Caco-2 (cell line): ENCODE measurements around the gene BCAN. TPM values are rescaled to one million over a fixed set of nuclear protein-coding genes. Genes with fewer than 3 reads are reported as not detected.

Experiments used
- BruUV-seq: library from RNA; stranded (reverse); fragments of 400-500 nt; replicated peaks from 2 replicates; lab custom pipeline; 2021; lab: Mats Ljungman, UMichigan
- CTCF ChIA-PET: fragments of 300-600 bp; sonication (Branson Sonifier 250); formaldehyde crosslinking; loops from one replicate; lab custom pipeline; 2022; ENCODE audit warnings: antibody characterized with exemption; lab: Charles Lee
- POLR2A ChIA-PET: fragments of 300-600 bp; sonication (Branson Sonifier 250); formaldehyde crosslinking; loops from one replicate; lab custom pipeline; 2022; ENCODE audit warnings: antibody characterized with exemption; lab: Charles Lee
- DNase-seq, 2 experiments: peaks; one replicate each; pipeline versions ENCODE4 v3.0.0 to v3.0.0-alpha.2; 2020 to 2022
- H3K27me3 ChIP-seq: replicated peaks from 2 replicates; pipeline ENCODE4 v1.6.0; 2011; ENCODE audit warnings: low read length; ENCODE audit not compliant: control insufficient read depth, insufficient read depth
- H3K36me3 ChIP-seq: 2 replicates; pipeline ENCODE4 v1.5.1; 2011; ENCODE audit warnings: low read length; ENCODE audit not compliant: control insufficient read depth, insufficient read depth
- H3K4me1 ChIP-seq: fragments of 250-450 bp; sonication (Bioruptor Pico); 2 replicates; pipeline ENCODE4 v1.5.1; 2020; ENCODE audit warnings: mild to moderate bottlenecking
- H3K4me3 ChIP-seq: 2 replicates; pipeline ENCODE4 v1.5.1; 2011; ENCODE audit warnings: low read depth, mild to moderate bottlenecking, control low read depth, low read length
- H3K9me3 ChIP-seq: fragments of 250-450 bp; sonication (Bioruptor Pico); 2 replicates; pipeline ENCODE4 v1.5.1; 2020; ENCODE audit warnings: mild to moderate bottlenecking, moderate library complexity
- H3K27ac Mint-ChIP-seq: one replicate; pipeline ENCODE4 v1.8.0; 2022; ENCODE audit warnings: mixed read lengths; ENCODE audit not compliant: unreplicated experiment
- H3K27me3 Mint-ChIP-seq: one replicate; pipeline ENCODE4 v1.8.0; 2022; ENCODE audit warnings: mixed read lengths; ENCODE audit not compliant: insufficient read depth, unreplicated experiment
- H3K36me3 Mint-ChIP-seq: one replicate; pipeline ENCODE4 v1.8.0; 2022; ENCODE audit warnings: mild to moderate bottlenecking, mixed read lengths; ENCODE audit not compliant: insufficient read depth, unreplicated experiment
- H3K4me1 Mint-ChIP-seq: one replicate; pipeline ENCODE4 v1.8.0; 2022; ENCODE audit warnings: low read depth, mixed read lengths; ENCODE audit not compliant: unreplicated experiment
- H3K4me3 Mint-ChIP-seq: one replicate; pipeline ENCODE4 v1.8.0; 2022; ENCODE audit warnings: mild to moderate bottlenecking, moderate library complexity, mixed read lengths; ENCODE audit not compliant: unreplicated experiment
- H3K9me3 Mint-ChIP-seq: one replicate; pipeline ENCODE4 v1.8.0; 2022; ENCODE audit warnings: mixed read lengths; ENCODE audit not compliant: unreplicated experiment
- CTCF ChIP-seq, 2 experiments: fragments of 200-600 bp in 1 of 2; IDR thresholded peaks; 1 replicate in 1 of 2; 2 replicates in 1 of 2; pipeline versions ENCODE4 v1.5.1 to v1.8.0; 2011 to 2022; ENCODE audit warnings: antibody characterized with exemption in 1 of 2, control low read depth in 1 of 2, inconsistent platforms in 1 of 2, low read depth in 1 of 2, low read length in 1 of 2, mild to moderate bottlenecking in 1 of 2, moderate library complexity in 1 of 2; ENCODE audit not compliant: insufficient read depth in 1 of 2, severe bottlenecking in 1 of 2, unreplicated experiment in 1 of 2
- intact Hi-C: fragments of 100-400 bp; cut with micrococcal nuclease; formaldehyde crosslinking; loops from one replicate; pipeline ENCODE4 v1.10.0; 2022; ENCODE audit not compliant: unreplicated experiment
- total RNA-seq: library from RNA; stranded (reverse); gene quantifications from 2 replicates; pipeline ENCODE4 v1.2.3, GENCODE V29; 2022

Gene BCAN
- total RNA-seq, 1 experiment from 2014 or later: not detected

GRCh38 chr1:156642265-156643048, 540 bp downstream of the BCAN start:
- no peak for DNase-seq
- intact Hi-C loops: no loop called here
- H3K4me3 Mint-ChIP-seq: no peak overlapping the region
- BruUV-seq: no TSS peak
- Histone ChIP-seq H3K9me3 (no peaks in the 10 kb centered on the region), H3K4me3 (no peak overlapping the region), H3K27me3 (no peaks in the 10 kb centered on the region), H3K4me1 (no peaks in the 10 kb centered on the region), H3K36me3 (no peaks in the 10 kb centered on the region)
- no peak overlapping the region for H3K27ac Mint-ChIP-seq
- no peak for TF ChIP-seq CTCF (IDR thresholded peaks at IDR 0.05; ENCODE audit: insufficient read depth in 1 of 2, low read depth in 1 of 2, low read length in 1 of 2, severe bottlenecking in 1 of 2, unreplicated experiment in 1 of 2)
- POLR2A ChIA-PET: no interaction called here
- H3K27me3 Mint-ChIP-seq: peaks cover 4% of the 10 kb centered on the region
- no peaks in the 10 kb centered on the region for H3K4me1 Mint-ChIP-seq
- no peaks in the 10 kb centered on the region for H3K9me3 Mint-ChIP-seq
- H3K36me3 Mint-ChIP-seq: no peaks in the 10 kb centered on the region
- CTCF ChIA-PET: interaction anchor here (1.0 to 1.2 kb wide), 2 partner anchors 13 to 18 kb away, joined by 3 to 4 read pairs; no protein-coding TSS in a partner anchor

- H3K9me3 Mint-ChIP-seq: no peaks in the 10 kb centered on the region
- ChIA-PET POLR2A (no interaction called here), CTCF (interaction anchor here (0.6 to 1.2 kb wide), 3 partner anchors 13 to 118 kb away, joined by 3 to 4 read pairs (median 4); no protein-coding TSS in a partner anchor)
- no peaks in the 10 kb centered on the region for H3K27me3 ChIP-seq
- no peak overlapping the region for H3K4me3 ChIP-seq
- no peaks in the 10 kb centered on the region for H3K36me3 ChIP-seq
- TF ChIP-seq CTCF (IDR thresholded peaks at IDR 0.05; ENCODE audit: insufficient read depth in 1 of 2, low read depth in 1 of 2, low read length in 1 of 2, severe bottlenecking in 1 of 2, unreplicated experiment in 1 of 2): no peak
- no peak overlapping the region for H3K27ac Mint-ChIP-seq
- H3K4me1 ChIP-seq: no peaks in the 10 kb centered on the region
- no peak overlapping the region for H3K4me3 Mint-ChIP-seq
- peaks cover 4% of the 10 kb centered on the region for H3K27me3 Mint-ChIP-seq
- H3K4me1 Mint-ChIP-seq: no peaks in the 10 kb centered on the region
- BruUV-seq: no TSS peak
- H3K36me3 Mint-ChIP-seq: no peaks in the 10 kb centered on the region
- no peak for DNase-seq
- H3K9me3 ChIP-seq: no peaks in the 10 kb centered on the region
- intact Hi-C loops: no loop called here
Measured at GRCh38 chr1:156643049-156643777, 1.3 kb downstream of the BCAN start.

GRCh38 chr1:156643778-156644092, 1.8 kb downstream of the BCAN start:
- H3K36me3 Mint-ChIP-seq: no peaks in the 10 kb centered on the region
- H3K4me3 ChIP-seq: no peak overlapping the region
- H3K4me1 ChIP-seq: no peaks in the 10 kb centered on the region
- POLR2A ChIA-PET: no interaction called here
- H3K27me3 Mint-ChIP-seq: peaks cover 4% of the 10 kb centered on the region
- no peaks in the 10 kb centered on the region for H3K9me3 ChIP-seq
- no peak for DNase-seq
- CTCF ChIA-PET: interaction anchor here (0.6 to 1.2 kb wide), 3 partner anchors 12 to 117 kb away, joined by 3 to 4 read pairs (median 4); no protein-coding TSS in a partner anchor
- no peaks in the 10 kb centered on the region for H3K27me3 ChIP-seq
- no peaks in the 10 kb centered on the region for H3K9me3 Mint-ChIP-seq
- no TSS peak for BruUV-seq
- H3K36me3 ChIP-seq: no peaks in the 10 kb centered on the region
- no peak overlapping the region for H3K4me3 Mint-ChIP-seq
- H3K27ac Mint-ChIP-seq: no peak overlapping the region
- no peaks in the 10 kb centered on the region for H3K4me1 Mint-ChIP-seq
- intact Hi-C loops: no loop called here
- no peak for TF ChIP-seq CTCF (IDR thresholded peaks at IDR 0.05; ENCODE audit: insufficient read depth in 1 of 2, low read depth in 1 of 2, low read length in 1 of 2, severe bottlenecking in 1 of 2, unreplicated experiment in 1 of 2)
